GM21825 (cell line): Measurements from ENCODE around the gene INPP4A.
A peak's percentile ranks its signal among the peaks of the same experiment; 100 is the strongest.

ENCODE experiments used
- ATAC-seq: cut with Tn5 transposase; IDR thresholded peaks from one replicate; pipeline ENCODE4 v1.9.1; 2021; ENCODE audit warnings: mild to moderate bottlenecking, moderate library complexity; ENCODE audit not compliant: unreplicated experiment

The INPP4A gene

GRCh38 chr2:98537390-98538126 is 92.9 kb downstream of the INPP4A start:
- ATAC-seq, result no peak

- no peak for ATAC-seq
These were observed 93.8 kb downstream of the INPP4A start for GRCh38 chr2:98538280-98539041.

GRCh38 chr2:98539056-98539735 is 94.5 kb downstream of the INPP4A start:
- no peak for ATAC-seq

- no peak for ATAC-seq
These were observed 95.9 kb downstream of the INPP4A start for GRCh38 chr2:98540536-98540935.

GRCh38 chr2:98541489-98541888 is 96.8 kb downstream of the INPP4A start:
- no peak for ATAC-seq

GRCh38 chr2:98541906-98542305 is 97.2 kb downstream of the INPP4A start:
- no peak for ATAC-seq

GRCh38 chr2:98543214-98543613 is 98.6 kb downstream of the INPP4A start:
- ATAC-seq, result no peak

- no peak for ATAC-seq
These were observed 99.2 kb downstream of the INPP4A start for GRCh38 chr2:98543842-98544241.

- ATAC-seq, result no peak
These were observed 100.9 kb downstream of the INPP4A start for GRCh38 chr2:98545591-98545990.

- ATAC-seq, result no peak
These were observed 101.5 kb downstream of the INPP4A start for GRCh38 chr2:98546186-98546585.

GRCh38 chr2:98547092-98547790 is 102.6 kb downstream of the INPP4A start:
- ATAC-seq, result no peak

- peak; percentile 58 for ATAC-seq
These were observed 104.5 kb downstream of the INPP4A start for GRCh38 chr2:98548920-98549818.

GRCh38 chr2:98550165-98550564 is 105.5 kb downstream of the INPP4A start:
- ATAC-seq, result no peak

GRCh38 chr2:98551316-98551715 is 106.7 kb downstream of the INPP4A start:
- ATAC-seq, result no peak

GRCh38 chr2:98552499-98553179 is 108.0 kb downstream of the INPP4A start:
- no peak for ATAC-seq

GRCh38 chr2:98554116-98554861 is 109.6 kb downstream of the INPP4A start:
- ATAC-seq, result no peak

GRCh38 chr2:98555696-98556095 is 111.0 kb downstream of the INPP4A start:
- ATAC-seq, result no peak

- peak; percentile 63 for ATAC-seq
These were observed 111.8 kb downstream of the INPP4A start for GRCh38 chr2:98556344-98557033.
